Measurements from ENCODE around the gene TMEM101. TPM values are rescaled to one million over a fixed set of nuclear protein-coding genes. Genes with fewer than 3 reads are reported as not detected.
A peak's percentile ranks its signal among the peaks of the same experiment; 100 is the strongest.

TMEM101 gene
- total and polyA plus RNA-seq, 2 of the 13 experiments (the other 11 are each of a cell fraction or from before 2014, with no cell fraction given): 72.0 to 100 TPM

GRCh38 chr17:44001461-44001920, 13.3 kb downstream of the TMEM101 start (continued):
- no peak for TF ChIP-seq BRF2 (CRISPR knock-in tag; IDR thresholded peaks at IDR 0.05)
- 0 out of 2 replicates have a peak, but pooled peaks have one; percentile 37 for TF ChIP-seq ZFP36L1 (CRISPR knock-in tag; IDR thresholded peaks at IDR 0.05)
- TF ChIP-seq ZIK1 (CRISPR knock-in tag; IDR thresholded peaks at IDR 0.05; ENCODE audit: borderline replicate concordance, low read depth): no peak
- TF ChIP-seq ZNF788 (CRISPR knock-in tag; IDR thresholded peaks at IDR 0.05; ENCODE audit: borderline replicate concordance): peak; percentile 43; the same call in 1 of the 2 replicates
- TF ChIP-seq POLR2G (IDR thresholded peaks at IDR 0.05; ENCODE audit: low read depth, low read length): peak; percentile 83
- TF ChIP-seq BCL3 (CRISPR knock-in tag; IDR thresholded peaks at IDR 0.05): 0 out of 2 replicates have a peak, but pooled peaks have one; percentile 68
- TF ChIP-seq CHCHD3 (CRISPR knock-in tag; IDR thresholded peaks at IDR 0.05): no peak
- TF ChIP-seq ZBED4 (CRISPR knock-in tag; IDR thresholded peaks at IDR 0.05; ENCODE audit: borderline replicate concordance): peak; percentile 86; the same call in 1 of the 2 replicates
- 0 out of 2 replicates have a peak, but pooled peaks have one; percentile 7 for TF ChIP-seq RAD21 (CRISPR knock-in tag; IDR thresholded peaks at IDR 0.05)
- TF ChIP-seq IKZF5 (CRISPR knock-in tag; IDR thresholded peaks at IDR 0.05): peak; percentile 70; the same call in 1 of the 2 replicates
- peak; percentile 69; the same call in 1 of the 2 replicates for TF ChIP-seq SMAD3 (CRISPR knock-in tag; IDR thresholded peaks at IDR 0.05)
- 0 out of 2 replicates have a peak, but pooled peaks have one; percentile 24 for TF ChIP-seq DNMT3B (CRISPR knock-in tag; conservative IDR thresholded peaks at IDR 0.05)
- TF ChIP-seq FOXK1 (CRISPR knock-in tag; IDR thresholded peaks at IDR 0.05; ENCODE audit: borderline replicate concordance, low read depth): 0 out of 2 replicates have a peak, but pooled peaks have one; percentile 47
- TF ChIP-seq KAT8 (CRISPR knock-in tag; IDR thresholded peaks at IDR 0.05): peak; percentile 55; the same call in 1 of the 2 replicates
- peak; percentile 17 for TF ChIP-seq THAP9 (CRISPR knock-in tag; IDR thresholded peaks at IDR 0.05; ENCODE audit: borderline replicate concordance)
- peak; percentile 53; the same call in 1 of the 2 replicates for TF ChIP-seq NR2F2 (IDR thresholded peaks at IDR 0.05; ENCODE audit: borderline replicate concordance, low read depth)
- TF ChIP-seq ZNF557 (CRISPR knock-in tag; IDR thresholded peaks at IDR 0.05): no peak
- TF ChIP-seq ZC3H4 (CRISPR knock-in tag; IDR thresholded peaks at IDR 0.05; ENCODE audit: borderline replicate concordance): peak; percentile 43; the same call in 1 of the 2 replicates
- peak; percentile 59; the same call in 1 of the 2 replicates for TF ChIP-seq FOSL2 (CRISPR knock-in tag; IDR thresholded peaks at IDR 0.05)

All from HepG2 (cell line).